CD4-positive, alpha-beta T cell (primary cell): ENCODE results near the gene TBX4. TPM values are rescaled to one million over a fixed set of nuclear protein-coding genes. Genes with fewer than 3 reads are reported as not detected.

Experiments
- ATAC-seq: fragments of 200-7000 bp; cut with Tn5 transposase; one replicate; pipeline ENCODE4 v1.10.0; 2022; ENCODE audit warnings: mild to moderate bottlenecking; ENCODE audit not compliant: poor library complexity
- CTCF ChIA-PET: fragments of 350-600 bp; sonication (Branson Sonifier 250); formaldehyde crosslinking; loops from one replicate; lab custom pipeline; 2021; ENCODE audit warnings: antibody characterized with exemption, inconsistent platforms; lab: Charles Lee
- POLR2A ChIA-PET: fragments of 350-600 bp; sonication (Branson Sonifier 250); formaldehyde crosslinking; loops from one replicate; lab custom pipeline; 2021; ENCODE audit warnings: antibody characterized with exemption, inconsistent platforms; lab: Charles Lee
- DNase-seq, 14 experiments: peaks; one replicate each; pipeline ENCODE4 v3.0.0-alpha.2; 2013 to 2020; ENCODE audit warnings: mixed read lengths in 2 of 14
- H3K27ac ChIP-seq, 2 donors: one replicate each; pipeline versions ENCODE4 v1.5.1 to v1.7.0; 2013; ENCODE audit warnings: low read length in 2 of 2, low read depth in 1 of 2, mild to moderate bottlenecking in 1 of 2
- H3K27me3 ChIP-seq, 2 experiments: 1 replicate in 1 of 2; 2 replicates in 1 of 2; pipeline versions ENCODE4 v1.6.1 to v1.7.0; 2013; ENCODE audit warnings: low read length in 2 of 2, control low read depth in 1 of 2, mild to moderate bottlenecking in 1 of 2, moderate library complexity in 1 of 2; ENCODE audit not compliant: insufficient read depth in 2 of 2, control insufficient read depth in 1 of 2
- H3K36me3 ChIP-seq: one replicate; pipeline ENCODE4 v1.6.1; 2013; ENCODE audit warnings: low read length, control low read depth; ENCODE audit not compliant: insufficient read depth
- H3K4me1 ChIP-seq: one replicate; pipeline ENCODE4 v1.6.1; 2013; ENCODE audit warnings: low read length, control low read depth; ENCODE audit not compliant: insufficient read depth
- H3K4me3 ChIP-seq: one replicate; pipeline ENCODE4 v1.5.1; 2013; ENCODE audit warnings: mild to moderate bottlenecking, low read length, moderate library complexity
- H3K9me3 ChIP-seq, 2 experiments: 1 replicate in 1 of 2; 2 replicates in 1 of 2; pipeline versions ENCODE4 v1.6.1 to v1.7.0; 2013; ENCODE audit warnings: low read length in 2 of 2, mild to moderate bottlenecking in 2 of 2, control low read depth in 1 of 2, moderate library complexity in 1 of 2; ENCODE audit not compliant: control insufficient read depth in 1 of 2, insufficient read depth in 1 of 2
- H3K27ac Mint-ChIP-seq: one replicate; pipeline ENCODE4 v1.8.0; 2020; ENCODE audit warnings: mixed read lengths
- H3K27me3 Mint-ChIP-seq: one replicate; pipeline ENCODE4 v1.8.0; 2021; ENCODE audit warnings: mixed read lengths
- H3K36me3 Mint-ChIP-seq: one replicate; pipeline ENCODE4 v1.8.0; 2021; ENCODE audit warnings: low read depth, mixed read lengths
- H3K4me1 Mint-ChIP-seq: one replicate; pipeline ENCODE4 v1.8.0; 2021; ENCODE audit warnings: low read depth, mixed read lengths
- H3K4me3 Mint-ChIP-seq: one replicate; pipeline ENCODE4 v1.8.0; 2020; ENCODE audit warnings: mild to moderate bottlenecking, mixed read lengths
- H3K9me3 Mint-ChIP-seq: one replicate; pipeline ENCODE4 v1.8.0; 2020; ENCODE audit warnings: mixed read lengths
- intact Hi-C, 2 experiments: fragments of 100-400 bp; cut with DNase I in 1 of 2; cut with micrococcal nuclease in 1 of 2; formaldehyde crosslinking; loops; one replicate each; pipeline versions ENCODE4 v1.15.1 to v1.9.0; 2023 to 2025; cut with DNase I, micrococcal nuclease
- total RNA-seq, 174 experiments: library from RNA in 2 of 174; stranded (reverse) in 2 of 174; gene quantifications; one replicate each; pipeline ENCODE4 v1.2.3 and lab custom pipeline; 2021 to 2026
- TF ChIP-seq, protein P1 (sequence below): fragments of 200-600 bp; IDR thresholded peaks from one replicate; pipeline ENCODE4 v1.8.0; 2022; ENCODE audit warnings: antibody characterized with exemption, mild to moderate bottlenecking

Gene TBX4
- total RNA-seq, 2 experiments from 2014 or later = not detected

DNA sequence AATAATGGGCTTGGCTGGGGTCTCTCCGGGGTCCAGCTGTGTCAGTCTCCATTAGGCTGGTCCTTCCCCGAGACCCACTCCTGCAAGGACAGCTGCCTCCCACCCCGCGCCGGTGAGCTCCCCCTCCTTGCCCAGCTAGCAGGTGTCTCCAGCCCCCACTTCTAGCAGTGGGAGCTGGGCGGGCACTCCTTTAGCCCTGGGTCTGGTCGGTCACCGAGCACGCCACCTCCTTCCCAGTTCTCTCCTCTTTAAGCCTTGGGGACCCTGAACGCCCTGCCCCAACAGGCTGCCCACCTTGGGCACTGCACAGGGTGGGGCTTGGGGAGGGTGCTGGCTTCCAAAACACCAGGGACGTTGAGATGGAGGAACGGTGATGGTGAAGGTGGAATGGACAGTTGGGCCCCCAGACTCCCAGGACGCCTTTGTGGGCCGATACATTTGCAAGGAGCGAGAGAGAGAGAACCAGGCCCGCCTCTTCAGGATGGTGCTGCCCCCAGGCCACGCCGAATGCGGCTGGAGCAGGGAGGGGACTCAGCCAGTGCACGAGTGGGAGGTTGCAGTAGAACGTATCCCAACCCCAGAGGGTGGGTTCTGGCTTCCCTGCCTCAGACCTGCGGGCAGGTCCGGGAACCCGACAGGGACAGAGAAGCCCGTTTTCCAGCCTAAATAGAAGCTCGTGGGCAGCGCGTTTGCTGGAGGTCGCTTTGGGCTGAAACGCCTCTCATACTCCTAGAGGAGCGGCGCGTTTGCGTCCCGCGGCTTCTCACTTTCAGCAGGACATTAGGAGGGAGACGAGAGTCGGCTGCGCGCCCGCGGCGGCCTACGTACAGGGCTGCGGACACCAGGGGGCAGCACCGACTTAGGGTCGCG, 41.8 kb upstream of the TBX4 start:
- Histone ChIP-seq H3K36me3 (no peaks in the 10 kb centered on the region), H3K4me3 (peak overlapping the region; percentile 66), H3K9me3 (peaks cover 0 to 32% of the 10 kb centered on the region in 2 experiments), H3K27ac (no peak overlapping the region), H3K27me3 (peaks cover 53 to 55% of the 10 kb centered on the region in 2 experiments), H3K4me1 (peaks cover 63% of the 10 kb centered on the region)
- no peaks in the 10 kb centered on the region for H3K36me3 Mint-ChIP-seq
- ChIA-PET CTCF (no interaction called here), POLR2A (no interaction called here)
- H3K27ac Mint-ChIP-seq = no peak overlapping the region
- TF ChIP-seq, protein P1, sequence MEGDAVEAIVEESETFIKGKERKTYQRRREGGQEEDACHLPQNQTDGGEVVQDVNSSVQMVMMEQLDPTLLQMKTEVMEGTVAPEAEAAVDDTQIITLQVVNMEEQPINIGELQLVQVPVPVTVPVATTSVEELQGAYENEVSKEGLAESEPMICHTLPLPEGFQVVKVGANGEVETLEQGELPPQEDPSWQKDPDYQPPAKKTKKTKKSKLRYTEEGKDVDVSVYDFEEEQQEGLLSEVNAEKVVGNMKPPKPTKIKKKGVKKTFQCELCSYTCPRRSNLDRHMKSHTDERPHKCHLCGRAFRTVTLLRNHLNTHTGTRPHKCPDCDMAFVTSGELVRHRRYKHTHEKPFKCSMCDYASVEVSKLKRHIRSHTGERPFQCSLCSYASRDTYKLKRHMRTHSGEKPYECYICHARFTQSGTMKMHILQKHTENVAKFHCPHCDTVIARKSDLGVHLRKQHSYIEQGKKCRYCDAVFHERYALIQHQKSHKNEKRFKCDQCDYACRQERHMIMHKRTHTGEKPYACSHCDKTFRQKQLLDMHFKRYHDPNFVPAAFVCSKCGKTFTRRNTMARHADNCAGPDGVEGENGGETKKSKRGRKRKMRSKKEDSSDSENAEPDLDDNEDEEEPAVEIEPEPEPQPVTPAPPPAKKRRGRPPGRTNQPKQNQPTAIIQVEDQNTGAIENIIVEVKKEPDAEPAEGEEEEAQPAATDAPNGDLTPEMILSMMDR = no peak
- no peaks in the 10 kb centered on the region for H3K9me3 Mint-ChIP-seq
- H3K4me1 Mint-ChIP-seq = peaks cover 29% of the 10 kb centered on the region
- peaks cover 59% of the 10 kb centered on the region for H3K27me3 Mint-ChIP-seq
- peak overlapping the region; percentile 88 for H3K4me3 Mint-ChIP-seq
- ATAC-seq (peak; percentile 58), DNase-seq (peak; percentile 51 to 88 (median 70))
- intact Hi-C loops = loop anchor here (5.0 to 10.0 kb wide), 4 partner anchors 427 to 688 kb away; partner anchors contain the start of genes INTS2 (in 1 of the 2) and MED13 (in 1 of the 2)

DNA sequence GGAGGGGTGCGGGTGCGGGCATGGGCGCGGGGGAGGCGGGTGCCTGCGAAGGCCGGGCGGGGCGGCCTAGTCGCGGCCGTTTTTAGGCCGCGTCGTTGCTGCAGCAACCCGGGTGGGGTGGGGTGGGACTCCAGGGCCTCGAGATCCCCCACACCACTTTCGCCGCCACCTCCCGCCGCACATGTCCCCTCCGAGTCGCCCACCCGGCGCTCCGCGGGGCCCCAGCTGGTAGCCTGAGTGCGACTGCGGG, 41.3 kb upstream of the TBX4 start:
- POLR2A ChIA-PET = no interaction called here

More for the DNA sequence above, 41.3 kb upstream of the TBX4 start:
- CTCF ChIA-PET = no interaction called here
- TF ChIP-seq, protein P1 = peak; percentile 50
- H3K4me3 Mint-ChIP-seq = peak overlapping the region; percentile 88
- H3K9me3 Mint-ChIP-seq = no peaks in the 10 kb centered on the region
- no peaks in the 10 kb centered on the region for H3K36me3 ChIP-seq
- H3K4me3 ChIP-seq = peak overlapping the region; percentile 66
- H3K4me1 Mint-ChIP-seq = peaks cover 29% of the 10 kb centered on the region
- H3K27ac ChIP-seq = no peak overlapping the region
- peaks cover 57% of the 10 kb centered on the region for H3K4me1 ChIP-seq
- no peaks in the 10 kb centered on the region for H3K36me3 Mint-ChIP-seq
- H3K27me3 ChIP-seq = peaks cover 48 to 49% of the 10 kb centered on the region in 2 experiments
- intact Hi-C loops = loop anchor here (5.0 to 10.0 kb wide), 4 partner anchors 426 to 689 kb away; partner anchors contain the start of genes INTS2 (in 1 of the 2) and MED13 (in 1 of the 2)
- H3K27me3 Mint-ChIP-seq = peaks cover 57% of the 10 kb centered on the region
- peaks cover 0 to 32% of the 10 kb centered on the region in 2 experiments for H3K9me3 ChIP-seq
- DNase-seq (no peak), ATAC-seq (no peak)
- H3K27ac Mint-ChIP-seq = no peak overlapping the region
